HG03442 (cell line): ENCODE results near the gene SMPDL3A.
A peak's percentile ranks its signal among the peaks of the same experiment; 100 is the strongest.

Source experiments
- ATAC-seq: cut with Tn5 transposase; IDR thresholded peaks from one replicate; pipeline ENCODE4 v1.9.1; 2021; ENCODE audit warnings: mild to moderate bottlenecking, moderate library complexity; ENCODE audit not compliant: unreplicated experiment

The SMPDL3A gene

DNA sequence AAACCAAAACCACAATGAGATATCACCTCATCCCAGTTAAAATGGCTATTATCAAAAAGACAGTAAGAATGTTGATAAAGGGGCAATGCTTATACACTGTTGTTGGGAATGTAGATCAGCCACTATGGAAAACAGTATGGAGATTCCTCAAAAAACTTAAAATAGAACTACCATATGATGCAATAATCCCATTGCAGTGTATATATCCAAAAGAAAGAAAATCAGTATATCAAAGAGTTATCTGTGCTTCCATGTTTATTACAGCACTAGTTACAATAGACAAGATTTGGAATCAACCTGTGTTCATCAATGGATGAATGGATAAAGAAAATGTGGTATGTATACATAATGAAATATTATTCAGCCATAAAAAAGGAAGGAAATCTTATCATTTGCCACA is 13.1 kb upstream of the SMPDL3A start:
- ATAC-seq, result no peak

DNA sequence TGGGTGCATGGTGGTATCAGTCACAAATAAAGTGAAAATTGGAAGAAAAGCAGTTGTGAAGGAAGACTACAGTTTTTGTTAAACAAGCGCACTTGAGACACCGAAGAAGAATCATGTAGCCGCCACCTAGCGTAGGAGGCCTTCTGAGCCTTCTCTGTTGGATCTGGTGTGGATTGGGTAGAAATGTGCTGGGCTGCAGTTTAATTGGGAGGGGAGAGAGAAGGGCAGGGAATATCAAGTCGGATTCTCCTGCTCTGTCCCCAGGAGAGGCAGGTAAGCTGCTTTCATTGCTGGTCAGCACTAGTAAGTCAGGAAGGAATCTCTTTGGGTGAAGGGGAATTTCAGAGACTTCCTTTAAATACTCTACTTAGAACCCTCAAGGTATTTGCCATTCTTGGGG is 10.8 kb upstream of the SMPDL3A start:
- no peak for ATAC-seq

DNA sequence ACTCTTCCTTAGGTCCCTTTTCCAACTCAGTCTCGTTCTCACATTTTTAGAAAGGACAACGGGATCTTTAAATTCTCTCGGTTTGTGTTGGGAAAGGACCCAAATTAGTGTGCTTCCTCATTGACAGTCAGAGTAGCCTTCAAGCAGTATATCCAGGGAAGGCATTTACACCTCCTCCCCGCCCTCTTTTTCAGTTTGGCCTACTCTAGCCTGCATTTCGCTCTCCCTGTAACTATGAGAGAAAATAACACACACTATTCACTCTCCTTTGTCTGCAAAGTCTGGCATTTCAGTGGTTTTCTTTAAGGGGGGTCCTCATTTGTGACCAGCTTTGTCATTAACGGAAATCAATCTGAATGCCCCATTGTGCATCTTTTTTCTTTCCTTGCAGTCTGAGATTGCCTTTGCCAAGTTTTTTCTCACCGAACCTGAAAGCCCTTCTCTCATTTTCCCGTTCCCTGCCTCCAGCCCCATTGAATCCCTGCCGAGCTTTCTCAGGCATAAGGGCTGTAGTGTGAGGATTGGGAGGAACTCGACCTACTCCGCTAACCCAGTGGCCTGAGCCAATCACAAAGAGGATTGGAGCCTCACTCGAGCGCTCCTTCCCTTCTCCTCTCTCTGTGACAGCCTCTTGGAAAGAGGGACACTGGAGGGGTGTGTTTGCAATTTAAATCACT is 9.9 kb upstream of the SMPDL3A start:
- ATAC-seq, result no peak

DNA sequence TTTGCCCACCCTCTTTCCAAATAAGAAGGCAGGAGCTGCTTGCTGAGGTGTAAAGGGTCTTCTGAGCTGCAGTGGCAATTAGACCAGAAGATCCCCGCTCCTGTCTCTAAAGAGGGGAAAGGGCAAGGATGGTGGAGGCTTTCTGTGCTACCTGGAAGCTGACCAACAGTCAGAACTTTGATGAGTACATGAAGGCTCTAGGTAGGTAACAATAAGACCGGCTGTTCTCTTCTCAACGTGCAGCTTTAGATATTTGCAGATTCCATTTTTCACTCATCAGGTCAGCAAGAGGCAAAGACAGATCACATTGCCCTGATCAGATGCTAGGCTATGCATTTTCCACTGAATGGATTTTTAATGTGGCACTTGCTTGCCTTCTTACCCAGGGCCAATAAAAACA is 9.4 kb upstream of the SMPDL3A start, which contains the start of gene FABP7:
Gene FABP7, plus strand, starts transcription at position 50 of the 400 bp plus-strand sequence. Its CDS starts 79 bp downstream, at position 129.
- no peak for ATAC-seq

DNA sequence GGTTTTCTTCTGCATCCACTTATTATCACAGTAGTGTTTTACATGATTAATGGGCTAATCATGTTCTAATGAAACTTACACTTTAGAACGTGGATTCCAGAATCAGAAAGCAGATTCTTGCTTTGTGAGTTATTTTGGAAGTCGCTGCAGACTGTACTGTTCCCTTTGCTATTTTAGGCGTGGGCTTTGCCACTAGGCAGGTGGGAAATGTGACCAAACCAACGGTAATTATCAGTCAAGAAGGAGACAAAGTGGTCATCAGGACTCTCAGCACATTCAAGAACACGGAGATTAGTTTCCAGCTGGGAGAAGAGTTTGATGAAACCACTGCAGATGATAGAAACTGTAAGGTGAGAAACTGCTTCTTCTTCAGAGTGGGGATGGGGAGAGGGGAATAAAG is 8.9 kb upstream of the SMPDL3A start:
- no peak for ATAC-seq

DNA sequence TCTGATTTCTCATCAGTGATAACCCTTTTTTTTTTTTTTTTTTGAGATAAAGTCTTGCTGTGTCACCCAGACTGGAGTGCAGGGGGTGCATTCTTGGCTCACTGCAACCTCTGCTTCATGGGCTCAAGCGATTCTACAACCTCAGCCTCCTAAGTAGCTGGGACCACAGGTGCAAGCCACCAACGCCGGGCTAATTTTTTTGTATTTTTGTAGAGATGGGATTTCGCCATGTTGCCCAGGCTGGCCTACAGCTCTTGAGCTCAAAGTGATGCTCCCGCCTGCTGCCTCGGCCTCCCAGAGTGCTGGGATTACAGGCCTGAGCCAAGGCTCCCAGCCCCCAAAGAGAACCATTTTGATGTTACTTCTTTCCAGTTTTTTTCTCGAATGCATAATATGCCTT is 7.3 kb upstream of the SMPDL3A start:
- ATAC-seq, result no peak

DNA sequence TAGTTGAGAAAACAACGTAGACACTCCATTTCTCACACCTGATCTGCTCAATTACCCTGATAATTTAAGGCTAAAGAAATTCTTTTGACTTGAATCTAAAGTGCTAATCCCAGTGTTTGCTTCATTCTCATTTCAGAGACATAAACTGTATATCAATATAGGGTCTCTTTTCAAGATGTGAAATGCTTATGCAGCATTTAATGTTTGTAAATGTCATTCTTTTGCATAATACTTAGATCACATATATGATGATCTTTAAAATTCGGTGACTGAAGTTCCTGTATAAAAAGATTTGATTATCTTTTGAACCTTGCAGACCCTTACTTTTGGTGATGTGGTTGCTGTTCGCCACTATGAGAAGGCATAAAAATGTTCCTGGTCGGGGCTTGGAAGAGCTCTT is 5.7 kb upstream of the SMPDL3A start:
- no peak for ATAC-seq

DNA sequence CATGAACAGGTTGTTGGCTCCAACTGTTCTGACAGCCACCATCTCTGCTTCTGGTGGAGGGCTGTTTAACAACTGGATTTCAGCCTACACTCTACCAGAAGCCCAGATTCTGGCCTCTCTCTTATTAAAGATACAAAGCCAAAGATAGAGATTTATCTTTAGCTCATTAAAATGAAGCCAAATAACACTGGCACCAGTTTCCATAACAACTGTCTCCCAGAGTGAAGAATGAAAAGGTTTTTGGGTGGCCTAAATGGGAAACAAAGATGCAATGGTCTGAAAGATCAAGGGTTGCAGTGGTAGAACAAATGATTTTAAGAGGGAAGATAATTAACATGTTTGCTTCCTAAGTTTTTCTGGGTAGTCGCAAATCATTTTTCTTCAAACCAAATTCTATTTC is 3.2 kb upstream of the SMPDL3A start:
- no peak for ATAC-seq

DNA sequence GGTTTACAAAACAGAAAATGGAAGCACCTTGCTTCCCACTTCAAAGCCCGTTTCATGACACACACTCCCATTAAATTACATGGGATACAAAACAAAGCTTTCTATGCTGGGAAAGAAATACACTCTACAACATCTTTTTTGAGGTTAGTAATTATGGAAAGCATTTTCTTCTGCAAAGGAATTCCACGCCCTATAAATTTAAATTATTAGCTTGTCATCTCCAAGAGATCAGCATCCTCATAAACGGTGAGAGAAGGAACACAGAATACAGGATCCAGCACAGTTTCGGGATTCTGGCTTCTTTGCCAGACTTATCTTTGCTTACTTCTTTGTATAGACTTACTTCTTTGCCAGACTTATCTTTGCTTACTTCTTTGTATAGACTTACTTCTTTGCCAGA is 1.3 kb upstream of the SMPDL3A start:
- no peak for ATAC-seq

DNA sequence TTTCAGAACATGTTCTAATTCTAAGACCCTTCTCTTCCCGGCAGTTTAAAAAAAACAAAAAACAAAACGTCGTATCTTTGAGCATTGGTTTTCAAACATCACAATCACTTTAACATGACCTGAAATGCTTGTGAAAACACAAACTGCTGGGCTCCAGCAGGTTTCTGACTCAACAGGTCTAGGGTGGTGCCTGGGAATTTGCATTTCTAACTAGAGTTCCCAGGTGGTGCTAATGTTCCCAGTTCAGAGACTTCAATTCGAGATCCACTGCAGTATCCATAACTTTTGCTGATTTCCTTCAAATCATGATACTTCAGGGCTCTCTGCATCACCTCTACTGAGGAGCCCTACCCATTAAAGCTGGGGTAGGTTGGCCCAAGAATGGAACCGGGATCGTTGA is 850 bp upstream of the SMPDL3A start:
- ATAC-seq, result no peak

DNA sequence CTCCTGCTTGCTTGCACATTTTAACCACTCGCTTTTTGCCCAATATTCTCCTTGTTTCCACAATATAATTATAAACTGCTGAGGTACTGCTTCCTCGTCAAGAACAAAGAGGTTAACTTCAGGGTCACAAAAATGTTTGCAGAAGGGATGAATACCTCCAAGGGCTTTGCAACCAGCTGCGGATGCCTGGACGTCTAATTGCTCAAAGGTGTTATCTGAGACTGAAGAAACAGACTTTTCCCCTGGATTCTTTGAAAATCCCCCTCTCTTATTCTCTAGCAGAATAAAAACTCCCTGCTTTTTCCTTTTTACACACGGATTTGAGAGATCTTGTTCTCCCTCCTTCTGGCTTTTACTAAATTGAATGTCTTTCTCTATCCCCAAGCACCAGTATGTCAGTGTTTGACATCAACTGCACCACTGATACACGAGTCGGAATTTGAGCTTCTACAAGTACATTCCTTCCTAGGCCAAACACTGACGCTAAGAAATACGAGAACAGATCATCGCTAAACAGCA is 336 bp upstream of the SMPDL3A start:
- ATAC-seq, result no peak

DNA sequence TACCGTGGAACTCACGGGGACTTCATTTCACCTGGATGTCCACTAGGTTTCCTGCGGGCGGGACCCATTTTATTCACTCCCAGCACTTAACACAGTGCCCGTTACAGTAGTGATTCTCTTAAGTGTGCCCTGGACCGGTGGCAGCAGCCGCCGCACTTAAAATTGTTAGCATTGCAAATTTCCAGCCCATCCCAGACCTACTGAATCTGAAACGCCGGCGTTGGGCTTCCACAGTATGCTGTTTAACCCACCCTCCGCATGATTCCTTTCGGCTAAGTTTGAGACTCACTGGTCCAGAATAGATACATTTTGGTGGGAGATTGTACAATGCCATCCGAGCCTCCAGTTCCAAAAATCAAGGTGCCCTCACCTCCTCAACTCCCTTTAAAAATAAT is 967 bp downstream of the SMPDL3A start:
- no peak for ATAC-seq

DNA sequence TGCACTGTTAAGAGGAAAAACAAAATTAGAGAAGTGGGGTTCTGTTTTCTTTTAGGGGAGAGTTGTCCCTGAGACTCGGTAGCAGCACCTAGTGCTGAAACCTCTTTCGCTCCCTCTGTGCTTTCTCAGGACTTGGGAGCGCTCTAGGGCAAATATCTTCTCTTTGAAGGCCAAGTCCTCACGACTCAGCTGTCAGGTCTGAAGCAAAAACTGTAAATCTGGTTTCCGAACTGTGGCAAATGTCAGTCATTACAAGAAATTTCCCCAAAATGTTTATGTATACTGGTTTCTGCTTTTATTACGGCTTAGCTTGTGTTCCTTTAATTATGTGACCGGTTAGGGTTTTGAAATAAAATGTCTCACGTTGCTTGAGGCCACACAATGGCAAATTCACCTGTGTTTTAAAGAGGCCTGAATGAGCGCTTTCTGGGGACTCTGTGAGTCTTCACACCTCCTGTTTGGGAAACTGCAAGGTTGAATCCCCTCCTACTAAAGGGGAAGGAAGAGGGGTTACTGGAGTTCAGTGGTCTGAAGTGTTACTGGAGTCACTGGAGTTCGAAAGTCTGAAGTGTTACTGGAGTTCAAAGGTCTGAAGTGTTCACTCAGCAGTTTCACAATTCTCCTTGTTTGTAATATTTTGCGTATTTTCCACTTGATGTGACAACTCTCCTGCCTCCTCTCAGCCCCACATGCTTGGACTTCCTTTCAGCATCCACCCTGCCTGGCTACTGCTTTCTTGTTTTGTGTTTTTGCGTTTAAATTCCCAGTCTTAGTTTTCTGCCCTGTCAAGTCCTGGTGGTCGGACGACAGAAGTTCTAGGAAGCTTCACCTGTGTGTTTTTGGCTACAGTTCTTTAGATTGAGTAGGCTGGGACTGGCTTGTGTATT is 1.6 kb downstream of the SMPDL3A start:
- ATAC-seq, result no peak

DNA sequence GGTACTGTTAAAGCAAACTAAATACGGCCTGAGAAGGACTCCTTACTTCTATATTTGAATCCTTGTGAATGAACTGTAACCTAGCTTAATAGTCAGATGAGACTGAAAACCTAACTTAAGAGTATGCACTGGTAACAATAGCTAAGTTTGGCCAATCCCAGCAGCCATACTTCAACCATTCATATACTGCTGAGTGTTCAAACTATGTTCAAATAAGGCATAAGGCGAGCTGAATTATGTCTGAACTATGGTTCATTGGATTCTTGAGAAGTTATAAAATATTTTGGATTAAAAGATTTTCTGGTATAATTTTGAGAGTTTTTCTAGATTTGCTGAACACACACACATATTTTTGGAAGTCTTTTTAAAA is 2.2 kb downstream of the SMPDL3A start:
- ATAC-seq, result no peak

DNA sequence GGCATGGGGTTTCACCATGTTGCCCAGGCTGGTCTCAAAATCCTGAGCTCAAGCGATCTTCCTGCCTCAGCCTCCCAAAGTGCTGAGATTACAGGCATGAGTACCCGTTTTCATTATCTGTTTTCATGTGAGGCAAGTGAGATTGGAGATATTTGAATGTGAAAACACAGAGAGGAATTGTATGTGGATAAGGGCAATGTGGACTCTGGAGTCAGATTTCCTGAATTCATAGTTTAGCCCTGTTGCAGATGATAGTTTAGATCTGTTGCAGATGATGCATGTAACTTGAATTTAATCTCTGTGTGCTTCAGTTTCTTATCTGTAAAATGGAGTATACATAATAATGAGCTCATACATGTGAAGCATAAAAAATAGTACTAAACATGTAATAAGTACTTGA is 3.7 kb downstream of the SMPDL3A start:
- ATAC-seq, result no peak

DNA sequence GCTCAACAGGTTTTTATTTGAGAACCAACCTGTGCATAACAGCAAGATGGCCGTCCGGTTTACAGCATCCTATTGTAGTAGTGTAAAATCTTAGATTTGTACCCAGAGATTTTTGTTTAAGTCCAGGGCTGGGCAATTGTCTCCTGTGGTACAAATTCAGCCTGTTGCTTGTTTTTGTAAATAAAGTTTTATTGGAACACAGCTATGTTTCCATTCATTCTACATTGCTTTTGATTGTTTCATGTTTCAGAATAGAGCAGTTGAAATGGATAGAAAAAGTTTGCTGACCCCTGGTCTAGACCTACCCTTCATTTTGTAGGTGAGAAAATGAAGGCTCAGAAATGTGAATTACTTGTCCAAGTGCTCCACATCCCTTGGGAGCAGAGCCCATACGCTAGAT is 8.5 kb downstream of the SMPDL3A start:
- no peak for ATAC-seq

DNA sequence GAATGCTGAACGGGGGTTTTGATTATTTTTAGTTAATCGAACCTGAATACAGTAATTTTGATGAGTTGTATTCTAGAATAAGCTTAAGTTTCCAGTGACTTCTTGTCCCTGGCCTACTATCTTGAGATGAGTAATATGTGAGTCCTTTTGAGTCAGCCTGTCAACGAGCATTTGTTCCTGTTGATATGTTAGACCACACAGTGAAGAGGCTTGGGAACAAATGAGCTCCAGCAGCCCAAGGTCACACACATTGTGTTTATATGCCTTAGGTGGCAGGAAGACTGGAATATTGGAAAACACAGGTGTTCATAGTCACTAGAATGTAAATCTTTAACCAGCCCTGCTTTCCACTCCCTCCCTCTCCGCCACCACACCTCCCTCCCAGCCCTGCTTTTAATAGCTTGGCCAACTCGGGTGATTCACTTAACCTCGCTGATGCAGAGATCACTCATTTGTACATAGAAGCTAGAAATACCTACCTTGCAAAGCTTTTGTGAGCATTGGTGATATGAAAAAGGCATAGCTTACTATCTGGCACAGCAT is 9.1 kb downstream of the SMPDL3A start:
- peak; percentile 96 for ATAC-seq

DNA sequence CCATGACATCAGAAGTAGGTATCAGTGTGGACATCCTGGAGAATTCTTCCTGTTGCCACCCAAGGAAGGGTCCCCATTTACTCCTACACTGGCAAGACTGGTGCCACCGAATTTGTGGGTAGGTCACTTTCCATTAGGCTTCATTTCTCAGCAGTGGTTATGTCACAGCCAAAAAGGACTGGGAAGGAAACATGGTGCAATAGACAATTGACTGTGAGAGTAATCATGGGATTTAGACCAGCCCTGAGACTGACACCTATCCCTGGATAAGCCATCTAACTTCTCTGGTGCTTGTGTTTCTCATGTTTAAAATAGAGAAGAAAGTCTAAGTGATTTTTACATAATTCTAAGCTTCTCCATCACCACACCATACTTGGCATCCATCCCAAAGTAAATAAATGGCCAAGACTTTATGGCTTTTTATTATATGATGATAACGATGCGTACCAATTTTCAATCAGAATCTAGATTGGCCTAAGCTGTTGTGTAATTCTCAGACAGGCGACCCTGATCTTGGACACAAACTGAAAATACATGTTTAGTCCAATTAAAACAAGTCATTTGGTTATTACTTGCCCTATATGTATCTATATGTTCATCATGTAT is 10.2 kb downstream of the SMPDL3A start:
- no peak for ATAC-seq

DNA sequence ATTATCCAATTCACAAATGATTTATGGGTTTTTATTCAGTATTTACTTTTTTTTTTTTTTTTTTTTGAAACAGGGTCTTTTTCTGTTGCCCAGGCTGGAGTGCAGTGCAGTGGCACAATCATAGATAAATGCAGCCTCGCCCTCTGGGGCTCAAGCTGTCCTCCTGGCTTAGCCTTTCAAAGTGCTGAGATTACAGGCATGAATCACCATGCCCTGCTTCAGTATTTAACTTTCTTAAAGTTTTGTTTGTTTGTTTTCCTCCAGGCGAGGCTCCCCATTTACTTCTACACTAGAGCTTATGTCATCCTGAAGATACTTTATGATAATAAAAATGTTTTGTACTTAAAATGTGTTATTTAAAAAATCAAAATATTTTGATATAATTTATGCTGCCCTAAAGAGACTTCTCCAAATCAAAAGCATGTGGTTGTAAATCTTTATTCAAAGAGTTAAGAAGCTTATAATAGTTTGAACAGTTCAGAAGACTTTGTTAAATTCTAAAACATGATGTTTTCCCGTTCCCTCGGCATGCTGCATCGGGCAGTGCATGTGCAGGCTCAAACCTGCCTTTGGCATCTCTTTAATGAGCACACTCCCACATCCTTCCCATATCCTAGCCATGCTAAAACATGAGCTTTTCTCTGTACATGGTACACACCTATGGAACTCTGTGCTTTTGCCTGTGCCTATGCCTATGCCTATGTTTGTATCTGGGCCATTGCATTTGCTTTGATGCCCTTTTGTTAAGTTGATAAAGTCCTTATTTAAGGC is 11.0 kb downstream of the SMPDL3A start:
- no peak for ATAC-seq

DNA sequence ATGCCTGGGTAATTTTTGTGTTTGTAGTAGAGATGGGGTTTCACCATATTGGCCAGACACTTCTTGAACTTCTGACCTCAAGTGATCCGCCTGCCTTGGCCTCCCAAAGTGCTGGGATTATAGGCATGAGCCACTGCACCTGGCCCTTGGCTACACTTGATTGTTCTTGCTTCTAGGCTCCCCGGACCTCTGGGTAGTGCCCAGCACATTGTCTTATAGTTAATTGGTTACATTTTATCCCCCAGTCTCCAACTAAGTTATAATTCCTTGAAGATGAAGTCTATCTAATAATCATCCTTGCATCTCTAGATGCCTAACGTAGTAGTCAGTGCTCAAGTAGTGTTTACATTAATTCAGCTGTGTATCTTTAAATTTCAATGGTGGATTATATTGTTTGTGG is 11.8 kb downstream of the SMPDL3A start:
- no peak for ATAC-seq

DNA sequence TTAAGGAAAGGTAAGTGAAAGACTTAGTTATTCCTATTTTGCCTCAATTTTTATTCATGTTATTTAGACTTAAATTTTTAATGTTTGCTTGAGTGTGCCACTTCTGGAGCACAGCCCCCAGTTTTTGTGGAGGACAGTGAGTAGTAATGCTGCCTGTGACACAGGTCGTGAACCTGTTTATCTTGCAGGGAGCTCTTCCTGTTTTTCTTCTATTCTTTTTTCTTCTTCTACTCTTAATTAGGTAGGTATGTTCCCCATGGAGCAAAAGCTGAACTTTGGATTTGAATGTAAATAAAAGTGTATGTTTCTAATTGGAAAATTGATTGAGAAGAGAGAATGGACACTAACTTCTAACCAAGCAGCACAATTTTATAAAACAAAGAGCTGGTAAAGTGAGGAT is 12.3 kb downstream of the SMPDL3A start:
- ATAC-seq, result no peak
